DND-41 (cell line): ENCODE data around the gene SCAI.
A peak's percentile ranks its signal among the peaks of the same experiment; 100 is the strongest.

Experiments
- CTCF ChIP-seq: IDR thresholded peaks from 2 replicates; pipeline ENCODE4 v1.5.1; 2012; ENCODE audit warnings: borderline replicate concordance, low read length, moderate library complexity, mild to moderate bottlenecking; ENCODE audit not compliant: poor library complexity, severe bottlenecking; ENCODE audit errors: extremely low read depth
- EZH2 ChIP-seq: IDR thresholded peaks from 3 replicates; pipeline ENCODE4 v1.6.1; 2012; ENCODE audit warnings: borderline replicate concordance, low read depth, mild to moderate bottlenecking, moderate library complexity, low read length, inconsistent platforms; ENCODE audit not compliant: severe bottlenecking

DNA sequence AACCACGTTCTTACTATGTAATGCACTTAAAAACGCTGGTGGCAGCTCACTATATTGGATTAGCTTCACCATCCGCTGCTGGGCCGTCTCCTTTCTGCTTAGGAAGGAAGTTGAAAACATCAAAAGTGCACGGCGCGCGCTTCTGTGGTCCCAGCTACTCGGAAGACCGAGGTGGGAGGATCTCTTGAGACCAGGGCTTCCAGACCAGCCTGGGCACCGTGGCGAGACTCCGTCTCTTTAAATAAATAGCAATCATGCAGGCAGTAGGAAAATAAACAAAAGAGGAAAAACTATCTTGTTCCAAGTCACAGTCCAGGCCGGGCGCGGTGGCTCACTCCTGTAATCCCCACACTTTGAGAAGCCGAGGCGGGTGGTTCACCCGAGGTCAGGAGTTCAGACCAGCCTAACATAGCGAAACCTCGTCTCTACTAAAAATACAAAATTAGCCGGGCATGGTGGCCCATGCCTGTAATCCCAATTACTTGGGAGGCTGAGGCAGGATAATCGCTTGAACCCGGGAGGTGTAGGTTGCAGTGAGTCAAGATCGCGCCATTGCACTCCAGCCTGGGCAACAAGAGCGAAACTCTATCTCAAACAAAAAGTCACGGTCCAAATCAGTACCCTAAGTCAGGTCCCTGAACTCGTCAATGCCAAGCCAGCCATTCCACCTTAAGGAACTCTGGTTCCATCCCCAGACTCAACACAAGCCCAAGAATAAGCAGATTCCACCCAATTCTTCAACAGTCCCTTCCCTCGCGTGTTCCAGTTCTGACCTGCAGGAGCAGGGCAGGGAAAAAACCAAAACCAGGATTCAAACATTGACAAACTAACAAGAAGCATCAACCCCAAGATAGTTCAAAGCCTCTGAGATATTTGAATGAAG is 201.4 kb downstream of the SCAI start:
- TF ChIP-seq CTCF (peak; percentile 1), EZH2 (no peak)
